ENCODE measurements around the gene IL17RD. TPM values are rescaled to one million over a fixed set of nuclear protein-coding genes. Genes with fewer than 3 reads are reported as not detected.

IL17RD gene
- total RNA-seq, 1 experiment from 2014 or later = 31.7 TPM

GRCh38 chr3:57112206-57112605 is 52.9 kb downstream of the IL17RD start:
- no peak overlapping the region for H3K9ac ChIP-seq (ENCODE audit: extremely low read depth, insufficient read length, low read length)
- H3K4me2 ChIP-seq (ENCODE audit: insufficient read depth, insufficient read length, low read length) = no peak overlapping the region
- H2BK20ac ChIP-seq (ENCODE audit: low read depth, low read length, poor library complexity, severe bottlenecking) = no peak overlapping the region
- H3K23me2 ChIP-seq (ENCODE audit: insufficient read length, low read depth, low read length, poor library complexity, severe bottlenecking) = no peaks in the 10 kb centered on the region
- no peak overlapping the region for H3K23ac ChIP-seq (ENCODE audit: insufficient read length, low read depth, low read length)
- no peak overlapping the region for H4K5ac ChIP-seq (ENCODE audit: insufficient read length, low read depth, low read length)
- H3K14ac ChIP-seq (ENCODE audit: insufficient read depth, low read length) = no peak overlapping the region
- H2BK120ac ChIP-seq (ENCODE audit: low read depth, low read length, poor library complexity, severe bottlenecking) = no peak overlapping the region
- H3T11ph ChIP-seq (ENCODE audit: low read length) = no peak overlapping the region
- no peak overlapping the region for H4K8ac ChIP-seq (replicated peaks; ENCODE audit: insufficient read length, low read depth, low read length)
- no peak overlapping the region for H2BK15ac ChIP-seq (ENCODE audit: low read depth, low read length)
- H3K79me2 ChIP-seq (ENCODE audit: insufficient read depth, low read length) = no peaks in the 10 kb centered on the region
- H3K36me3 Mint-ChIP-seq (ENCODE audit: insufficient read depth in 1 of 3, low read depth in 3 of 3) = peaks cover 11 to 33% (median 28%) of the 10 kb centered on the region in 3 experiments; a peak in 6 of 7 replicates
- peak overlapping the region in 1 of 2 experiments; percentile 25; a peak in 1 of 5 replicates for H3K4me3 Mint-ChIP-seq
- no CpG with 5 or more reads among the region's 5 CpGs for WGBS (ENCODE audit: extremely low coverage, insufficient read length, low lambda C conversion rate)
- H3K27ac Mint-ChIP-seq = peak overlapping the region in 1 of 3 experiments; percentile 29; a peak in 1 of 7 replicates
- peak; percentile 64 for TF ChIP-seq CTCF (conservative IDR thresholded peaks at IDR 0.05)
- H3K9me3 Mint-ChIP-seq = no peaks in the 10 kb centered on the region; a peak in 1 of 5 replicates
- H3K27me3 Mint-ChIP-seq (ENCODE audit: low read depth) = no peaks in the 10 kb centered on the region; the same call in 1 of the 2 replicates
- H3K79me1 ChIP-seq (ENCODE audit: insufficient read depth, low read depth, low read length, poor library complexity, severe bottlenecking) = no peaks in the 10 kb centered on the region
- no peak overlapping the region for H3K56ac ChIP-seq (ENCODE audit: insufficient read length, low read depth, low read length)
- no peak overlapping the region for H2BK12ac ChIP-seq (ENCODE audit: insufficient read length, low read depth, low read length)
- H2BK5ac ChIP-seq (ENCODE audit: insufficient read length, low read length) = no peak overlapping the region
- DNase-seq = peak; percentile 52
- H3K27me3 ChIP-seq (ENCODE audit: insufficient read depth, low read length) = no peaks in the 10 kb centered on the region
- no peak overlapping the region for H3K18ac ChIP-seq (ENCODE audit: insufficient read length, low read depth, low read length)
- H4K20me1 ChIP-seq (ENCODE audit: control insufficient read depth, insufficient read depth, insufficient read length) = no peaks in the 10 kb centered on the region
- no peaks in the 10 kb centered on the region for H3K9me3 ChIP-seq (ENCODE audit: control insufficient read depth, low read depth, low read length)
- H2AFZ ChIP-seq (ENCODE audit: low read length) = no peak overlapping the region
- no peak overlapping the region for H2AK5ac ChIP-seq (ENCODE audit: insufficient read length, low read length)
- peaks cover 40 to 49% of the 10 kb centered on the region in 2 experiments for H3K4me1 Mint-ChIP-seq
- no peak overlapping the region for H3K4ac ChIP-seq (ENCODE audit: low read depth, low read length)
- peaks cover 5% of the 10 kb centered on the region for H3K4me1 ChIP-seq (ENCODE audit: insufficient read depth, low read length)
- no peak overlapping the region for H3K27ac ChIP-seq (ENCODE audit: insufficient read length, low read depth, low read length)
- H4K91ac ChIP-seq (ENCODE audit: insufficient read length, low read depth, low read length) = no peak overlapping the region
